Forelimb muscle (tissue), 1 donor: ENCODE data around the gene SNHG17. TPM values are rescaled to one million over a fixed set of nuclear protein-coding genes. Genes with fewer than 3 reads are reported as not detected.
"Not testable (repeated sequence)": the region's sequence is repeated elsewhere in the genome, so short reads cannot be mapped to it uniquely, and the experiment has no call there.

Experiments
- DNase-seq: peaks from one replicate; pipeline ENCODE4 v3.0.0-alpha.2; 2013; ENCODE audit warnings: low read depth
- polyA plus RNA-seq: library from polyadenylated mRNA; unstranded; fragments of 120-200 nt; gene quantifications from one replicate; pipeline ENCODE4 v1.2.1, GENCODE V29; 2013; ENCODE audit not compliant: insufficient read length

The SNHG17 gene
- 35.5 TPM for polyA plus RNA-seq

DNA sequence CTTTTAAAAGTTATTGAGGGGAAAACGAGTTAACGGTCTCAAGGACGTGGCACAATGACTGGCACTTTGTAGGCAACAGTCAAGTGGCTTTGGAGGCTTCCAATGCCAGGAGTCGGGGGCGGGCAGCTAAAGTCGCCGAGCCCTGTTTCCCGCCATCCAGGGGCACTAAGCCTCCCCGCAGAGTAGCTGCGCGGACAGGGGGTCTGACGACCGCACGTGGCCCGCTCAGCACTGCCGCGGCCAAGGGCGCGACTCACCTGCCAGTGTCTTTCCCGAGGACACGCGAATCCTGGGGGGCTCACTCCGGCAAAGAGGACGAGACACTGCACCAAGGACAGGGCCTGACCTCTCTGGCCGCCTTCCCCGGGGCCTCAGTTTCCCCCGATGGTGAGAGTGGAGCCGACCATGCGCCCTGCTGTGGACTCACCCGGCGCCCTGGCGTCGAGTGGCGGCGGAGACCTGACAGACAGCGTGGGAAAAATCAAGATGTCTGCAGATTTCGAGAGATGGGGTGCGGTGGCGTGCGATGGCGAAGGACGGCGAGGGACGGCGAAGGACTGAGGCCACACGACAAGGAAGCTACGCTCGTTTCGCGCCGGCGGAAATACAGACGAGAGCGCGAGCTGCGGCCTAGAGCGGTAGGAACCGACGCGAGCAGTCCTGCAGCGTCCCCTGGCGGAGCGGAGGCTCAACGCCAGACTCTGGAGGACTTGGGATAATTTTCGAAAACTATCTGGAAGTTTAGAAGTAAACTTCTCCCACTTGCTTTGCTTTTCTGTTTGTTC, at the start of gene SNHG17:
Gene SNHG17, minus strand, starts transcription at position 559 of the 785 bp plus-strand sequence.
- DNase-seq, result peak; percentile 80

DNA sequence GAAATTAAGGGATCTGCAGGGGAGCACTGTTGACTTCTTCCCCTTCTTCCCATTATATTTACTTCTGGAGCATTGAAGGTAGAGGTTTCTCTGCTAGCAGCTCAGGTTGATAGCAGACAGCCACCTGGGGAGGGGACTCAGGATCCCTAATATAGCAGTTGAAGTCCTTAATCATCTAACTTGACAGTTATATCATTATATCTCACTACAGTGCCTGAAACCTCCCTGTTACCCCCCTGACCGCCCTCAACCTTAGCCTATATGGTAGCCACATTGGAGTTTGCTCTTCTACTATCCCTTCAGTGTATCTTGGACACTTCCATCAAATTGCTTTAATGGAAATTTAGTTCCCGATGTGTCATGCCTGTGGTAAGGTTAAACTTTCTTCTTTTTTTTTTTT, 44.5 kb upstream of the SNHG17 start:
- DNase-seq, result no peak

GRCh38 chr20:38477747-38478146, 42.6 kb upstream of the SNHG17 start:
- DNase-seq, result no peak

DNA sequence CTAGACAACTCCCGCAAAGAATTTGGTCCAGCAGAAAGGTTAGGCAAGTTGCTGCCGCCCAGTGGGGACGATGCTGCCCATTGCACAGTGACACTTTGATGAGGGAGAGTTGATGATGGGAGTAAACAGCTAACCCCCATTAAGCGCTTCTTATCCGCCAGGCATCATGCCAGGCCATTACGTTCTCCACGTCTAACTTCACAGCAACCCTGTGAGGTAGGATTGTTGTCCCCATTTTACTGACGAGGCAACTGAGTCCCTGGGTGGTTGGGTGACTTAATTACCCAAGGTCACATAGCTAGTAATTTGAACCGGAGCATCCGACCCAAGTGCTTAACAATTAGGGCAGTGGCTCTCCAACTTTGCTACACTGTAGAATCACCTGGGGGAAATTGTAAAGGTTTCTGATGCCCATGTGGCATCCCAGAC, 38.3 kb upstream of the SNHG17 start:
- DNase-seq, result no peak

GRCh38 chr20:38472513-38473366, 37.6 kb upstream of the SNHG17 start, which contains the start of gene RALGAPB:
Gene RALGAPB (plus strand): TSS chr20:38472843. CDS start chr20:38488433, 15,590 bp downstream.
- DNase-seq, result peak; percentile 99

- DNase-seq, result no peak
Measured at GRCh38 chr20:38471987-38472512, 36.9 kb upstream of the SNHG17 start.

DNA sequence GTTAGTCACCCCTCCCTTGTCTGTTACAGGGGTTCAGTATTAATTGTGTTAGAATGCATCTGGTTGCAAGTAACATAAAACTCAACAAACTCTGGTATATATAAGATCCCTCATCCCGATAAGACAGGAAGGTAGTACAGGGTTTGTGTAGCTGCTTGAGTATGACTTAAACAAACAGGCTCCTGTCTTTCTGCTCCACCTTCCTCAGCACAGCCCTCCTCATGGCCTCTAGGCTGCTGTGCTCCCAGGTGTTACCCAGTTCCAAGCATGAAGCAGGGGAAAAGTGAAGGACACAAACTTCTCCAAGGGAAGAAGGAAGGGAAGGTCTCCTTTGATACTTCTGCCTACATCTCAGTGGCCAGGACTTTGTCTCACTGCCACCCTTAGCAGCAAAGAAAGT, 36.1 kb upstream of the SNHG17 start:
- DNase-seq, result no peak

DNA sequence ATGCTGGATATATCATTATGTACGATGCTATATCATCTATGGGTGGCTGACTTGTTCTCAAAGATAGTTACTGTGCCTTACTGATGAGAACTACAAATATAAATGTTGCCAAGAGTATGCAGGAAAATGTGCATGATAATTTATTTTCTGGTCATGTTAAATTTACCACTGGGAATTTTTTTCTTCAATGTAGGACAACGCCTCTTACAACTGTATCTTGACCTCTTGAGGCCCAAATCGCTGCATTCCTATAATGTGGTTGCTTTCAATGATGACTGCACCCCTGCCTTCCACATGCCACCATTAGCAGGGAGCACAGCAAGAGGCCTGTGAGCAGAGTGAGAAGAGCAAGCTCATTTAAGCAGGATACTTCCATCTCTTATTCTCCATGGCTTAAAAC, 31.9 kb upstream of the SNHG17 start:
- DNase-seq, result no peak

DNA sequence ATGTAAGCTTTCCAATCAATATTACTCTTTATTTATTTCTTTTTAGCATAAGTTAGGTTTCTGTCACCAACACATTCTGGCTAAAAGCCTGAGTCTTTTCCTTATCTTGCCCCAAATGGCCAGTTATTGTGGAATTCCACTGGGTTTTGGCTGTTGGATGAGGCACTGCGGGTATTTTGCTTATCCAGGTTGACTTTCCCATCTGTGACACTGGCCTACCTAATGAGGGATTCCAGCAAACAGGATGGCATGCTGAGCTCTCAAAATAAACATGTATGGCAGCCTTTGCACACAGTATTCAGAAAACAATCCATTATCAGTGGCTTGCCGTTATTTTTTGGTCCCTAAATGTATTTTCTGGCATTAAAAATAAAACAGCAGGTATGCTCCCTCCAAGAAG, 31.0 kb upstream of the SNHG17 start:
- no peak for DNase-seq

GRCh38 chr20:38461569-38461968, 26.4 kb upstream of the SNHG17 start:
- not testable (repeated sequence) for DNase-seq

GRCh38 chr20:38461167-38461566, 26.0 kb upstream of the SNHG17 start:
- not testable (repeated sequence) for DNase-seq

- DNase-seq, result not testable (repeated sequence)
Measured at GRCh38 chr20:38460631-38461030, 25.5 kb upstream of the SNHG17 start.

- DNase-seq, result no peak
Measured at GRCh38 chr20:38460040-38460623, 25.0 kb upstream of the SNHG17 start.

DNA sequence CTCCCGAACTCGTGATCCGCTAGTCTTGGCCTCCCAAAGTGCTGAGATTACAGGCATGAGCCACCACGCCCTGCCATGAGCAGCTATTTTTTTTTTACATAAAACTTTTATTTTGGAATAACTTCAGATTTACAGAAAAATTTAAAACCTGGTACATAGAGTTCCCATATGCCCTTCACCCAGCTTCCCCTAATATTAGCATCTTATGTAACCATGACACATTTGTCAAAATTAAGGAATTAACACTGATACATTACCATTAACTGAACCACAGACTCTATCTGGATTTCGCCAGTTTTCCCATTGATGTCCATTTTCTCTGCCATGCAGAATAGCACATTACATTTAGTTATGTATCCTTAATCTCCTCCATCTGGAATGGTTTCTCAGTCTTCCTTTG, 23.2 kb upstream of the SNHG17 start:
- no peak for DNase-seq

- DNase-seq, result no peak
Measured at GRCh38 chr20:38454556-38455473, 19.7 kb upstream of the SNHG17 start.

- DNase-seq, result no peak
Measured at GRCh38 chr20:38453941-38454340, 18.8 kb upstream of the SNHG17 start.

DNA sequence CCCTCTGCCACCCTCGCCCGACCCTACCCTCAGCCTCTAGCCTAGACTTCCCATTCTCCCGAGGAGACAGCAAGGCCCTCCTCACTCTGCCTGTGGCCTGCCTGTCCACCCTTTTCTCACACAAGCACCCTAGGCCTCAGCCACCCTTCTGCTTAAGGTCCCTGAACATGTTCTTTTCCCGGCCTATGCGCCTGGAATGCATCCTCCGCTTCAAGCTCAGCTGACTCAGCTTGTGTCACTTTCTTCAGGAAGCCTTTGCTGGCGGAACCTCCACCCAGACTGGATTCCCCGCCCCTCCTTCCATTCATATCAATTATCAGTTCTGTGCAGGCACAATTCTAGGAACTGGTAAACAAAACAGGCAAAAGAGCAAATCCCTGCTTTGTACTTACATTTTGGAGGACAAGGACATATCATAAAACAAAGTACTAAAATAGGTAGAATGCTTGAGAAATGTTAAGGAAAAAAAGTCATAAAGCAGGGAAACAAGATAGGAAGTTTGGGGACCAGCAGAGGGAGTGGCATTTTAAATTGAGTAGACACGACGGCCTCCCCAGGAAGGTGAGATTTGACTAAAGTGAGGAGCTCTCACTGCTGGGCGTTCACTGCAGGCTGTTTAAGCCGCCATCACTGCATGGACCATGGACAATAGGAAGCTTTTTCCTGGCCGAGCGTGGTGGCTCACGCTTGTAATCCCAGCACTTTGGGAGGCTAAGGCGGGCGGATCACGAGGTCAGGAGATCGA, 17.9 kb upstream of the SNHG17 start:
- DNase-seq, result no peak

- DNase-seq, result no peak
Measured at GRCh38 chr20:38450412-38450975, 15.4 kb upstream of the SNHG17 start.

GRCh38 chr20:38449046-38449445, 13.9 kb upstream of the SNHG17 start:
- DNase-seq, result no peak
